ENCODE data around the gene NEK9. TPM values are rescaled to one million over a fixed set of nuclear protein-coding genes. Genes with fewer than 3 reads are reported as not detected.

NEK9 gene
- total RNA-seq, 4 donors from 2014 or later, result 28.7 to 73.9 (median 59.4) TPM

DNA sequence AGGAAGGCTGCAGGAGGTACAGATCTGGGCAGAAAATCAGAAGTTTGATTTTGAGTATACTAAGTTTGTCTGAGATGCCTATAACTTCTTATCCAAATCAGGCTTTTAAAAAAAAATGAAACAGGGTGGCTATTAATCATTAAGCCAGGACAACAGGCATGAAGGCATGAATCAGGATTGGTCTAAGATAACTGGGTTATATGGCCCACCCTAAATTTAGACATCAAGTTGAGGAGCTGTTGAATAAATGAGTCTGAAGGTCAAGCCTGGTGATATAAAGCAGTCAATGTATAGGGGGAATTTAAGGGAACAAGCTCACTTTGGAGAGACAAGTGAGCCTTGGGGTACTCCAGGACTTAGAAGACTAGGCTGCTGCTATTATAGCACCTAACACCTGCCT is 28.6 kb downstream of the NEK9 start:
- intact Hi-C loops (cut with DNase I; ENCODE audit: low total_unique reads), result no loop called here
- DNase-seq (ENCODE audit: low spot score in 2 of 2), result no peak
- no peak overlapping the region for H3K4me3 ChIP-seq (ENCODE audit: low read depth, poor library complexity, severe bottlenecking)
- no peak for TF ChIP-seq CTCF (IDR thresholded peaks at IDR 0.05)
- TF ChIP-seq POLR2A (IDR thresholded peaks at IDR 0.05), result no peak

DNA sequence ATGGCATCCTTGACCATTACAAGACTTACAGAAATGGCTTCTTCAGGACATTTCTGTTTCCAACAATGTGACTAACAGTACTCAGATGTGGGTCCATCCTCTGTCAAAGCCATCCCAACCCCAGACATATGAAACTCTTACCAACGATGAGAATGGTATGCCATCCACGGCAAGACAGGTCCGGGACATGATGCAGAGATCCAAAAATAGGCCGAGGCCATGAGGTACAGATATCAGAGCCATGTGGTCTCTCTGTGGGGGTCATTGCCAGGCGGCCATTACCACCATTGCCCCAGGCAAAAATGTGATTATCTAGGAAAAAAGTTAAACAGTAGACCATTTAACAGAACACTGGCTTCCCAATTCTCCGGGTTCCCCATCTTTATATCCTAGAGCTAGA is 29.9 kb downstream of the NEK9 start:
- 92 to 93% methylated on average over 6 of the region's 6 CpGs for WGBS, 2 donors
- intact Hi-C loops (cut with DNase I; ENCODE audit: low total_unique reads), result no loop called here
- H3K4me3 ChIP-seq (ENCODE audit: low read depth, poor library complexity, severe bottlenecking), result no peak overlapping the region
- DNase-seq (ENCODE audit: low spot score in 2 of 2), result no peak
- no peak for TF ChIP-seq POLR2A (IDR thresholded peaks at IDR 0.05)
- TF ChIP-seq CTCF (IDR thresholded peaks at IDR 0.05), result no peak

GRCh38 chr14:75095690-75096089 is 31.2 kb downstream of the NEK9 start:
- TF ChIP-seq CTCF (IDR thresholded peaks at IDR 0.05) (no peak), POLR2A (IDR thresholded peaks at IDR 0.05) (no peak)
- WGBS, 2 donors, result 92% methylated on average over 4 of the region's 4 CpGs
- H3K4me3 ChIP-seq (ENCODE audit: low read depth, poor library complexity, severe bottlenecking), result no peak overlapping the region
- intact Hi-C loops (cut with DNase I; ENCODE audit: low total_unique reads), result no loop called here
- no peak for DNase-seq (ENCODE audit: low spot score in 2 of 2)

- no peak overlapping the region for H3K4me3 ChIP-seq (ENCODE audit: low read depth, poor library complexity, severe bottlenecking)
- intact Hi-C loops (cut with DNase I; ENCODE audit: low total_unique reads), result no loop called here
- DNase-seq (ENCODE audit: low spot score in 2 of 2), result no peak
- TF ChIP-seq CTCF (IDR thresholded peaks at IDR 0.05) (no peak), POLR2A (IDR thresholded peaks at IDR 0.05) (no peak)
- WGBS, 2 donors, result 85 to 87% methylated on average over 3 of the region's 3 CpGs
Observed at GRCh38 chr14:75094896-75095295, 32.0 kb downstream of the NEK9 start.

GRCh38 chr14:75092698-75093097 is 34.1 kb downstream of the NEK9 start:
- WGBS, 2 donors, result 85 to 93% methylated on average over 2 of the region's 2 CpGs
- intact Hi-C loops (cut with DNase I; ENCODE audit: low total_unique reads), result no loop called here
- no peak overlapping the region for H3K4me3 ChIP-seq (ENCODE audit: low read depth, poor library complexity, severe bottlenecking)
- DNase-seq (ENCODE audit: low spot score in 2 of 2), result no peak
- TF ChIP-seq POLR2A (IDR thresholded peaks at IDR 0.05) (no peak), CTCF (IDR thresholded peaks at IDR 0.05) (no peak)

GRCh38 chr14:75091251-75091650 is 35.6 kb downstream of the NEK9 start:
- H3K4me3 ChIP-seq (ENCODE audit: low read depth, poor library complexity, severe bottlenecking), result no peak overlapping the region
- TF ChIP-seq CTCF (IDR thresholded peaks at IDR 0.05) (no peak), POLR2A (IDR thresholded peaks at IDR 0.05) (no peak)
- intact Hi-C loops (cut with DNase I; ENCODE audit: low total_unique reads), result no loop called here
- 91% methylated on average over 8 of the region's 8 CpGs for WGBS, 2 donors
- DNase-seq (ENCODE audit: low spot score in 2 of 2), result no peak
